Central memory CD8-positive, alpha-beta T cell (primary cell): ENCODE data around the gene PTRH1.

ENCODE experiments used
- ATAC-seq: fragments of 150-1000 bp; cut with Tn5 transposase; replicated peaks from 2 replicates; pipeline ENCODE4 v1.10.0; 2022; ENCODE audit warnings: mild to moderate bottlenecking, moderate FRiP score, moderate number of reproducible peaks; ENCODE audit not compliant: poor library complexity, severe bottlenecking; ENCODE audit errors: extremely low read depth
- DNase-seq, 2 donors: peaks; one replicate each; pipeline ENCODE4 v3.0.0; 2021; ENCODE audit warnings: low spot score in 2 of 2
- H3K27ac Mint-ChIP-seq: one replicate; pipeline ENCODE4 v1.8.0; 2022; ENCODE audit warnings: low read depth, mild to moderate bottlenecking, moderate library complexity, mixed read lengths
- H3K27me3 Mint-ChIP-seq: one replicate; pipeline ENCODE4 v1.8.0; 2022; ENCODE audit warnings: mixed read lengths
- H3K36me3 Mint-ChIP-seq: one replicate; pipeline ENCODE4 v1.8.0; 2022; ENCODE audit warnings: mild to moderate bottlenecking, moderate library complexity, mixed read lengths; ENCODE audit not compliant: insufficient read depth
- H3K4me1 Mint-ChIP-seq: one replicate; pipeline ENCODE4 v1.8.0; 2022; ENCODE audit warnings: mixed read lengths
- H3K4me3 Mint-ChIP-seq: one replicate; pipeline ENCODE4 v1.8.0; 2022; ENCODE audit warnings: mild to moderate bottlenecking, moderate library complexity, mixed read lengths
- H3K9me3 Mint-ChIP-seq: one replicate; pipeline ENCODE4 v1.8.0; 2022; ENCODE audit warnings: mixed read lengths

Gene PTRH1

DNA sequence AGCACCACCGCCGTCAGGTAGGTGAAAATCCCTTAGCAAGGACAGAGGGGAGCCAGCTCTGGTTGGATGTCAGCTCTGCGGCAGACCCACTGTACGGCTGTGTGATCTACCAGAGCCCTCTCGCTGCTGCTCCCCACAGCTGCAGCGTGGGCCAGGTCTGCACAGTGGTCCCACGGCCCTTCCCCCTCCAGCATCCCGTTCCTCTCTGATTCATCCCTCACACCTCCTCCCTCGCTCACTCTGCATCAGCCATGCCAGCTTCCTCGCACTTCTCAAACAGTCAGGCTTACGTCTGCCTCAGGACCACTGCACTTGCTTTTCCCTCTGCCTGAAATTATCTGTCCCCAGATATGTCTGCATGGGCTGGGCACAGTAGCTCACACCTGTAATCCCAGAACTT lies 35.2 kb downstream of the PTRH1 start:
- DNase-seq (no peak), ATAC-seq (no peak)
- Mint-ChIP-seq H3K9me3 (no peaks in the 10 kb centered on the region), H3K27me3 (peaks cover 31% of the 10 kb centered on the region), H3K4me1 (no peaks in the 10 kb centered on the region), H3K4me3 (no peak overlapping the region), H3K27ac (no peak overlapping the region), H3K36me3 (peaks cover 1% of the 10 kb centered on the region)

DNA sequence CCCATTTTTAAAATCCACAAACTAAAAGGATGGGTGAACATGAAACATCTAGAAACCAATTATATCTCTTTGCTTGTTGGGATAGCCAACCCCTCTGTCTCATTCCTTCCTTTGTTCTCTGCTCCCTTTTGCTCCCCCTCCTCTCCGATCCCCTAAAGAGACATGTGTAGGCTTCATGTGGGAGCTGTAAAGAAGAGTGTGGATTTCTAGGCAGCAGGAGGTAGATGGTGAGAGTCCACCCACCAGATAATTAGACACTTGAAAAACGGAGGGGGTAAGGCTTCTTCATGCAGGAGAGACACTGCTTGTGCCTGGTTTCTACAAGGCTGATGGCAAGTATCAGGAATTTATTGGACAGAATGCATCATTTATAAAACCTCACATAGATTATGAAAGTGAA lies 36.0 kb downstream of the PTRH1 start:
- Mint-ChIP-seq H3K4me3 (no peak overlapping the region), H3K4me1 (no peaks in the 10 kb centered on the region), H3K27ac (no peak overlapping the region), H3K9me3 (no peaks in the 10 kb centered on the region), H3K27me3 (peaks cover 31% of the 10 kb centered on the region), H3K36me3 (peaks cover 1% of the 10 kb centered on the region)
- ATAC-seq, result no peak
- DNase-seq, result no peak

DNA sequence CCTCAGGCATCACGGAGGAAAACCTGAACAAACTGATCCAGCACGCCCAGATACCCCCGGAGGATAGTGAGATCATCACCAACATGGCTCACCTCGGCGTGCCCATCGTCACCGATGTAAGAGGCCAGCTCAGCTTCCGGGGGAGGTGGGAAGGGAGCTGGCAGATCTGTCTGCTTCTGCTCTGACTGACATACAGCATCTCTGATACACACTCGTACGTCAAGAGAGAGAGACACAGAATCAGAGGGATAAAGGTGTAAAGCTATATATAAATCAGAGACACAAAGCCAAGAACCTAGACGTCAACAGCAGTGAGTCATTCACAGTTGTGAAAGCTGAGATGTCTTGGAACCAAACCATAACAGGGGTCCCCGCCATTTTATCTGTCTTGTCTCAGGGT lies 38.8 kb downstream of the PTRH1 start:
- DNase-seq, result no peak
- no peaks in the 10 kb centered on the region for H3K4me1 Mint-ChIP-seq
- peaks cover 1% of the 10 kb centered on the region for H3K36me3 Mint-ChIP-seq
- H3K9me3 Mint-ChIP-seq, result no peaks in the 10 kb centered on the region
- H3K27me3 Mint-ChIP-seq, result peaks cover 31% of the 10 kb centered on the region
- no peak overlapping the region for H3K27ac Mint-ChIP-seq
- no peak for ATAC-seq
- no peak overlapping the region for H3K4me3 Mint-ChIP-seq

DNA sequence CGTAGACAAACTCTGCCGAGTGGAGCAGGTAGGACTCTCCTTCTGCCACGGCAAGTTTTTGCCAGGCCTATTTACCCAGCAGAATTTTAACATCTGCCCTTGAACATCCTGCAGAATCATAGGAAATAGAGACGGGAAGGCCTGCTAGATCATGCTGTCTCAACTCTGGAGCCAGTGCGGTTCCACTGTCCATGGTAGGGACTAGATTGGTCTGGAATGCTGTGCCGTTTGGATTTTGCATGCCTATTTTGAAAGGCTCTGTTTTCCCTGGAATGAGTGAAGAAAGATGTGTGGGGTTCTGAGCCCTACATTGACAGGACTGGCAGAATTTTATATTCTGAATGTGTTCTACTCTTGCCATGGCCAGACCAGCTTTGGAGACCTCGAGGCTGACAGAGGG lies 42.2 kb downstream of the PTRH1 start:
- Mint-ChIP-seq H3K27me3 (no peaks in the 10 kb centered on the region), H3K36me3 (peaks cover 4% of the 10 kb centered on the region), H3K4me1 (no peaks in the 10 kb centered on the region), H3K27ac (no peak overlapping the region), H3K9me3 (no peaks in the 10 kb centered on the region), H3K4me3 (no peak overlapping the region)
- ATAC-seq, result no peak
- no peak for DNase-seq

DNA sequence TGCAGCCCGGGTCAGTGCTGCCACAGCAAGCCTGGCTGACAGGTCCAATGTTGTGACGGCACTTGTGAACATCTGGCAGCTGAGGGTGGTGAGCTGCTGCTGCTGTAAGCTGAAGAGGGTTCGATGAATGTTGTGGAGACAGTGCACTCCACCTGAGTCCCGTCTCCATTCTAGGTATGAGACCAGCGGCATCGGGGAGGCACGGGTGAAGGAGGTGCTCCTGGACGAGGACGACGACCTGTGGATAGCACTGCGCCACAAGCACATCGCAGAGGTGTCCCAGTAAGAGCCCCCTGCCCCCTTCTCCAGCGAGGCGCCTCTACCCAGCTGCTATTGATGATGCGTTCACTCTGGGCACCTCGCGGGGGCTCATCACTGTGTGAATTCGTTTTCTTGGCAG lies 47.6 kb downstream of the PTRH1 start:
- Mint-ChIP-seq H3K27ac (no peak overlapping the region), H3K27me3 (peaks cover 18% of the 10 kb centered on the region), H3K4me1 (no peaks in the 10 kb centered on the region), H3K9me3 (no peaks in the 10 kb centered on the region), H3K4me3 (no peak overlapping the region), H3K36me3 (peaks cover 4% of the 10 kb centered on the region)
- ATAC-seq (no peak), DNase-seq (no peak)

DNA sequence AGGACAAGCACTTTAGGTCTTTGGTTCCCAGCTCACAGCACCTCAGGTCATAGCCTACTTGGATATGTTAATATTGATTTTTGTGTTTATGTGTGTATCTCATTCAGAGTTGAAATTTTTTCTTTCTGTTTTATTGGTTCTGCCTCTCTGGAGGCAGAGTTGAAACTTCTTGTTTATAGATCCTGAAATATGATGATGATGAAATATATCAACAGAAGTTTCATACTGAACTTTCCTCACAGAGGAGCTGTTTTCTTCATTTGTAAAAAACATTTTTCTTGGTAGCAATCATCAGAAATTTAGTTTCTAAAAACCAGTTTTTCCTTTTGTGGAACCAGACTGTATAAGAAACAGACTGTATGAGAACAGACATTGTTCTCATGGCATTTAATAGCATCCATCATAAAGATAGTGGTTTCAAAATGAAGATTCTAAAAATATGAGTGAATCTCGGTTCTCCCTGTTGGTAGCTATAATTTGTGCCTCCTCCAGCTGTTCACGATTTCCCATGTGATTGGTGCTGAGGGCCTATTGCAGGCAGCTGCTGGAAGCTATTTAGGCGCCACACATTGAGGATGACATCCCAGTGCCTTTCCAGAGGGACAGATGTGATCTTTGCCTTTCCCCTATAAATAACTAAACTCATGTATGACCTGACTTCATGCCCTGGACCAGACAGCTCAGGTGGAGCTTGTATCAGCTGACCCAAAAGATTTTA lies 48.2 kb downstream of the PTRH1 start:
- ATAC-seq, result no peak
- Mint-ChIP-seq H3K4me3 (no peak overlapping the region), H3K4me1 (no peaks in the 10 kb centered on the region), H3K9me3 (no peaks in the 10 kb centered on the region), H3K27ac (no peak overlapping the region), H3K36me3 (peaks cover 4% of the 10 kb centered on the region), H3K27me3 (peaks cover 24% of the 10 kb centered on the region)
- no peak for DNase-seq

DNA sequence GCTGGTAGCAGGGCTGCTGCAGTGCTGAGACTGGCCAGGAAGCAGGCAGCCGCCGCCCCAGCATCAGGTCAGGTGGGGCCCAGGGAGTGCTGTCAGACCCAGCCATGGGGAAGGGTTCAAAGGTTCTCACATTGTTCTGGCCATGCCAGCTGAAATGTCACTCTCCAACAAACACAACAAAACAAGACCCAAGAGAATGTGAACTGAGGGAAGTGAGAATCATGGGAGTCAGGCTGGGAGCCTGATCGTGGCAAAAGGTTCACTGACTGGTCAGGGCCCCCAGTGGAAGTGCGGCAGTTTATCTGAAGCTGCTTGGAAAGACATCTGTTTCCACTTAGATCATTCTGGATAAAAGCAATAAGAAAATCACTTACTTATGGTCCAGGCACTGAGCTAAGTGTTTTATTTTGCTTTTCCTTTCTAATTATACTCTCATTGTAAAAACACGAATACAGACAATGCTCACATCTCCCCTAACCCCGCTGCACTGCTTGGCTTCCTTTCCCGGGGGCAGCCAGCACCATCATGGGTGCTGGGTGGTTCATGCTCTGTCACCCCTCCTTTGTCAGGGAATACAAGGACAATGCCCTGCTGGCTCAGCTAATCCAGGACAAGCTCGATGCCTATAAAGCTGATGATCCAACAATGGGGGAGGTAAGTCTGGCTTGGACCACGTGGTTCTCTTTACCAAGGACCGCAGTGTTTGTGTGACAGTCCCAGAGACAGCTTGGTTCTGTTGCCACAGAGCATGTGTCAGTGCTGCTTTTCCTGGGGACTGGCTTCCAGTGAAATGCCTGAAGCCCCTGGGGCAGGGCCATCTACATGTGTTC lies 50.6 kb downstream of the PTRH1 start:
- H3K27me3 Mint-ChIP-seq, result peaks cover 24% of the 10 kb centered on the region
- DNase-seq (no peak), ATAC-seq (no peak)
- H3K36me3 Mint-ChIP-seq, result no peaks in the 10 kb centered on the region
- no peaks in the 10 kb centered on the region for H3K9me3 Mint-ChIP-seq
- no peak overlapping the region for H3K27ac Mint-ChIP-seq
- H3K4me1 Mint-ChIP-seq, result no peaks in the 10 kb centered on the region
- no peak overlapping the region for H3K4me3 Mint-ChIP-seq

DNA sequence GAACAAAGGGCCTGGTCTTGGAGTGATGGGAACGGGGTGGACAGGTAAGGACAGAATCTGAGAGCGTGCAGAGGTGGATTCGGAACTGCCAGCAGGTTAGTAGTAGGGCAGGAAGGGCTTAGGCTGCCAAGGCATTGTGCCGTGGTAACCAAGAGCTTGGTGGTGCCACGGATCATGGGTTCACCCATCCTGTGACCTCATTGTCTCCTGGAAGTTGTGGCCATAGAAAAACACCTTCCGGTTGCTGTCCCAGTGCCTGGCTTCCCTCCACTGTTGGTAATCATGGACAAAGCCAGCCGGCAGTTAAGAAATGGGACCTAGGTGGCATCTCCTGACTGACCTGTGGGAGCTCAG lies 51.2 kb downstream of the PTRH1 start:
- no peak overlapping the region for H3K27ac Mint-ChIP-seq
- H3K27me3 Mint-ChIP-seq, result peaks cover 24% of the 10 kb centered on the region
- H3K4me1 Mint-ChIP-seq, result no peaks in the 10 kb centered on the region
- DNase-seq (no peak), ATAC-seq (no peak)
- H3K36me3 Mint-ChIP-seq, result no peaks in the 10 kb centered on the region
- H3K9me3 Mint-ChIP-seq, result no peaks in the 10 kb centered on the region
- H3K4me3 Mint-ChIP-seq, result no peak overlapping the region
